Pancreas (tissue), 10 donors: ENCODE results near the gene TSBP1. TPM values are rescaled to one million over a fixed set of nuclear protein-coding genes. Genes with fewer than 3 reads are reported as not detected.
"Not testable (repeated sequence)": the region's sequence is repeated elsewhere in the genome, so short reads cannot be mapped to it uniquely, and the experiment has no call there.

Experiments used
- ATAC-seq, 4 donors: fragments of 200-7000 bp; cut with Tn5 transposase; one replicate each; pipeline versions ENCODE4 v1.8.0 to v1.9.1; 2020; ENCODE audit warnings: mild to moderate bottlenecking in 4 of 4, moderate library complexity in 4 of 4
- DNase-seq, 6 donors: peaks; one replicate each; pipeline ENCODE4 v3.0.0-alpha.2; 2020
- FAIRE-seq: peaks from 2 replicates; lab custom pipeline; 2012; peaks lifted over from hg19 to GRCh38; lab: Jason Lieb, UNC
- H3K27ac ChIP-seq, 4 donors: fragments of 200-600 bp; sonication (generic); 1 replicate in 3 of 4; 2 replicates in 1 of 4; pipeline versions ENCODE4 v1.5.0 to v1.8.0; 2020
- H3K27me3 ChIP-seq, 4 donors: fragments of 200-600 bp; one replicate each; pipeline ENCODE4 v1.8.0; 2021
- H3K36me3 ChIP-seq, 3 donors: fragments of 200-600 bp; sonication (generic) in 1 of 3; one replicate each; pipeline versions ENCODE4 v1.5.0 to v1.8.0; 2020 to 2021
- H3K4me1 ChIP-seq, 3 donors: fragments of 200-600 bp; one replicate each; pipeline ENCODE4 v1.8.0; 2021
- H3K4me3 ChIP-seq, 4 donors: fragments of 200-600 bp; sonication (generic) in 2 of 4; one replicate each; pipeline versions ENCODE4 v1.5.0 to v1.8.0; 2020 to 2021
- H3K9me3 ChIP-seq, 4 donors: fragments of 200-600 bp; one replicate each; pipeline ENCODE4 v1.8.0; 2021
- CTCF ChIP-seq, 4 donors: fragments of 200-600 bp; sonication (generic) in 3 of 4; IDR thresholded peaks; one replicate each; pipeline versions ENCODE4 v1.5.0 to v1.8.0; 2021; ENCODE audit warnings: antibody characterized with exemption in 4 of 4
- WGBS, 2 donors: extraction: QIAGEN DNeasy Blood & Tissue Kit; methylation state at CpG; one replicate each; pipeline ENCODE4 v1.1.7; 2013; 5-methylcytosine and 5-hydroxymethylcytosine counted together
- intact Hi-C, 3 donors: fragments of 100-400 bp; cut with DNase I; formaldehyde crosslinking; loops; one replicate each; pipeline versions ENCODE4 v1.11.1 to v1.14.2; 2022
- polyA plus RNA-seq, 2 donors: library from polyadenylated mRNA; stranded (reverse); fragments of 200-250 nt; gene quantifications; one replicate each; pipeline ENCODE4 v1.2.3, GENCODE V29; 2013
- total RNA-seq, 6 donors: library from RNA; stranded (reverse); fragmentation: NEBNext Ultra II Directional in 4 of 6; extraction: Animal tissue kit (Norgen Biotek cat#: 25700) in 4 of 6; gene quantifications; one replicate each; pipeline versions ENCODE4 v1.2.1 to v1.2.4, GENCODE V29; 2021 to 2023
- donor health status: healthy with polysubstance abuse.
- donor health status: DM: no; HTN: no; CAD: no; lungs with moderate emphysema.
- donor health status: DM: no; HTN: no; CAD: no.
- donor health status: control.
- donor health status: control.
- donor health status: Bipolar disorder and iron deficiency.
- donor health status: DM: yes; HTN: yes; CAD: no.
- donor health status: DM: no; HTN: no; CAD: no.
- donor health status: DM: no; HTN: no; CAD: no.
- donor health status: DM: yes; HTN: yes; CAD: no.

Gene TSBP1
- total and polyA plus RNA-seq, 8 donors, result not detected

- no peak for TF ChIP-seq CTCF (IDR thresholded peaks at IDR 0.05)
- no peak for FAIRE-seq
- intact Hi-C loops, result no loop called here
Observed at GRCh38 chr6:32294566-32294965, 77.1 kb downstream of the TSBP1 start.

GRCh38 chr6:32293695-32294094, 78.0 kb downstream of the TSBP1 start:
- Histone ChIP-seq H3K36me3 (no peaks in the 10 kb centered on the region), H3K27me3 (peaks cover 0 to 6% (median 2%) of the 10 kb centered on the region in 4 donors), H3K4me3 (no peak overlapping the region), H3K4me1 (no peaks in the 10 kb centered on the region), H3K27ac (no peak overlapping the region), H3K9me3 (no peaks in the 10 kb centered on the region)
- WGBS, 2 donors, result 70 to 78% methylated on average over 4 of the region's 4 CpGs
- FAIRE-seq, result no peak
- intact Hi-C loops, result no loop called here
- no peak for DNase-seq
- ATAC-seq, result no peak
- no peak for TF ChIP-seq CTCF (IDR thresholded peaks at IDR 0.05)

More at GRCh38 chr6:32294566-32294965, 77.1 kb downstream of the TSBP1 start:
- no peaks in the 10 kb centered on the region for H3K4me1 ChIP-seq
- DNase-seq (no peak), ATAC-seq (no peak)
- H3K27me3 ChIP-seq, result peaks cover 0 to 6% (median 2%) of the 10 kb centered on the region in 4 donors
- no peak overlapping the region for H3K27ac ChIP-seq
- H3K4me3 ChIP-seq, result no peak overlapping the region
- H3K36me3 ChIP-seq, result no peaks in the 10 kb centered on the region
- H3K9me3 ChIP-seq, result no peaks in the 10 kb centered on the region
- 89 to 92% methylated on average over 2 of the region's 2 CpGs for WGBS, 2 donors

GRCh38 chr6:32291543-32291942, 80.2 kb downstream of the TSBP1 start:
- DNase-seq, result no peak
- ATAC-seq, result no peak
- TF ChIP-seq CTCF (IDR thresholded peaks at IDR 0.05), result no peak
- Histone ChIP-seq H3K27me3 (peaks cover 0 to 3% (median 0%) of the 10 kb centered on the region in 4 donors), H3K27ac (no peak overlapping the region), H3K9me3 (no peaks in the 10 kb centered on the region), H3K4me1 (no peaks in the 10 kb centered on the region), H3K4me3 (no peak overlapping the region), H3K36me3 (no peaks in the 10 kb centered on the region)
- no peak for FAIRE-seq
- intact Hi-C loops, result no loop called here
- WGBS, 2 donors, result 36 to 51% methylated on average over 1 of the region's 1 CpG

- Histone ChIP-seq H3K27ac (no peak overlapping the region), H3K27me3 (no peaks in the 10 kb centered on the region), H3K9me3 (no peaks in the 10 kb centered on the region), H3K36me3 (no peaks in the 10 kb centered on the region), H3K4me1 (no peaks in the 10 kb centered on the region), H3K4me3 (no peak overlapping the region)
- FAIRE-seq (no peak), ATAC-seq (no peak), DNase-seq (no peak)
- TF ChIP-seq CTCF (IDR thresholded peaks at IDR 0.05), result no peak
- intact Hi-C loops, result no loop called here
Observed at GRCh38 chr6:32290886-32291450, 80.7 kb downstream of the TSBP1 start.

GRCh38 chr6:32288426-32288825, 83.3 kb downstream of the TSBP1 start:
- DNase-seq, result no peak
- no peak for FAIRE-seq
- WGBS, 2 donors, result 30 to 38% methylated on average over 2 of the region's 2 CpGs
- H3K9me3 ChIP-seq, result no peaks in the 10 kb centered on the region
- H3K27me3 ChIP-seq, result no peaks in the 10 kb centered on the region
- H3K27ac ChIP-seq, result no peak overlapping the region
- no peak for ATAC-seq
- intact Hi-C loops, result no loop called here
- H3K36me3 ChIP-seq, result no peaks in the 10 kb centered on the region
- TF ChIP-seq CTCF (IDR thresholded peaks at IDR 0.05), result no peak
- no peak overlapping the region for H3K4me3 ChIP-seq
- no peaks in the 10 kb centered on the region for H3K4me1 ChIP-seq

GRCh38 chr6:32273801-32274577, 97.7 kb downstream of the TSBP1 start:
- FAIRE-seq, H3K4me3 ChIP-seq, H3K9me3 ChIP-seq, H3K27me3 ChIP-seq, H3K4me1 ChIP-seq, H3K27ac ChIP-seq, DNase-seq, ATAC-seq, intact Hi-C loops, H3K36me3 ChIP-seq: not testable (repeated sequence)
- WGBS, 2 donors, result 55 to 74% methylated on average over 2 of the region's 2 CpGs
